Kidney tubule cell (primary cell): ENCODE measurements around the gene MUC7.
"Not testable (repeated sequence)": the region's sequence is repeated elsewhere in the genome, so short reads cannot be mapped to it uniquely, and the experiment has no call there.

Experiments used
- DNase-seq: peaks from one replicate; pipeline ENCODE4 v3.0.0-alpha.2; 2018; ENCODE audit warnings: low spot score

Gene MUC7

DNA sequence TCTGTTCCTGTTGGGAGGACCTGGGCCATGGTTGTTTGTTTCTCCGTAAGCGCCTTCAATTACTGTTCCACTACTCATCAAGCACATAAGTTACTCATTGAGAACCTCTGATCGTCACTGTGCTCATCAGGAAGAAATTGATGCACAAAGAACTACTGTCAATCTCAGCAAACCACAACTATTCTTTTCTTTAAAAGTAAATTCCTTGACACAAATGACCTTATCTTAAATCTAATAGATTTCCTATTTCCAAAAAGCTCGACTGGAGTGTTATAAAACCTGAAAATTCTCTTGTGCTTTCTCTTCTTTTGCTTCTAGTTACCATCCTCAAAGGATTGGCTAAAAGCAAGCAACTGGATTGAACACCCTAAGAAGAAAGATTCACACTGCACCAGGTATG is at the start of gene MUC7:
Gene MUC7, plus strand, starts transcription at position 301 of the 400 bp plus-strand sequence. CDS start 1,825 bp downstream, outside the sequence.
- peak; percentile 12 for DNase-seq

DNA sequence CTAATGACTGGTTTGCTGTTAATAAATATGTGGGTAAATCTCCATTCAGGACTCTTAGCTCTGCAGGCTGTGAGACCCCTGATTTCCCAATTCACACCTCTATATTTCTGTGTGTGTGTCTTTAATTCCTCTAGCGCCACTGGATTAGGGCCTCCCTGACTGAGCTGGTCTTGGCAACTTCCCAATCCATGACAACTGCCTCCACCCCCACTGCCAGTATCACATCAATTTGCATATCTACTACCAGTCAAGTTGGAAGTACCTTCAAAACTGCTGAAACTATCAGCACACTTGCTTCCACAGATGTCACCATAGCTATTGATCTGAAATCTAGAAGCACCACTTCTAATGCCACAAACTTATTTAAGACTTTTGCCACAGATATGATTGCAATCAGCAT is 46.7 kb upstream of the MUC7 start:
- no peak for DNase-seq

DNA sequence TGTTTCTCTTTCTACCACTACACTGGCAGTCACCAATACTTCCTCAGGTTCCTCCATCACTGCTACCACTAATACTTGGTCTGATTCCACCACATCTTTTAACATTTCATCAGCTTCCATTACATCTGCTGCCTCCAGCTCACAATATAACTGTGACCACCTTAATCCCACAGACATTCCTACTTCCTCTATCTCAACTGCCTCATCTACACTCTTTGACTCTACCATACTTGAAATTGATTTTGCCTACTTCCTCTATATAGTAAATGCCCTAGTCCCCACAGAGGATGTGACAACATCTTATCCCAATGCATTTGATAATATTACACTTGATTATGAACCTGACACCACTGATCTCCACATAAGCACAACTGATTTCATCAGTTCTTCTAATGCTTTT is 45.2 kb upstream of the MUC7 start:
- no peak for DNase-seq

DNA sequence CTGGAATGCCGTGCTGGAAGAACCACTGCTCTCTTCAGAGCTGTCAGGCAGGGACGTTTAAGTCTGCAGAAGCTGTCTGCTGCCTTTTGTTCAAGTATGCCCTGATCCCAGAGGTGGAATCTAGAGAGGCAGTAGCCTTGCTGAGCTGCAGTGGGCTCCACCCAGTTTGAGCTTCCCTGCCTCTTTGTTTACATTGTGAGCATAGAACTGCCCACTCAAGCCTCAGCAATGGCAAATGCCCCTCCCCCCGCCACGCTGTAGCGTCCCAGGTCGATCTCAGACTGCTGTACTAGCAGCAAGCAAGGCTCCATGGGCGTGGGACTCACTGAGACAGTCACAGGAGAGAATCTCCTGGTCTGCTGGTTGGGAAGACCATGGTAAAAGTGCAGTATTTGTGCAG is 34.8 kb upstream of the MUC7 start:
- DNase-seq: no peak

DNA sequence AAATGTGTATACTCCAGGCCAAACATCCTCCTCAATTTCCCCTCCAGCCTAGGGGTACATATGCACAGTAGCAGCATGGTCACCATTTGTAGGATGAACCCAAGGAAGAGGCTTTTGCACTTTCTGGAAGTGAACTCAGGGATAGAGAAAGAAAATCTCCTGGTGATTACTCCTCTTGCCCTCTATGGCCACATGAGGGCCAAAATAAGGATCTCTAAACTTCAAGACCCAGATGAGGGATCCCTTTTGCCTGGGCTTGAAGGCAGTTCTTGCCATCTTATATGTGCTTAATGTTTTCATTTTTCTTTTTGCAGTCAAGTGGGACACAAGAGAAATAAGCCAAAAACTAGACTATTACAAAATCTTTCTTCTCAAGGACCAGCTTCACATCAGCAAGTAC is 29.5 kb upstream of the MUC7 start:
- DNase-seq: no peak

DNA sequence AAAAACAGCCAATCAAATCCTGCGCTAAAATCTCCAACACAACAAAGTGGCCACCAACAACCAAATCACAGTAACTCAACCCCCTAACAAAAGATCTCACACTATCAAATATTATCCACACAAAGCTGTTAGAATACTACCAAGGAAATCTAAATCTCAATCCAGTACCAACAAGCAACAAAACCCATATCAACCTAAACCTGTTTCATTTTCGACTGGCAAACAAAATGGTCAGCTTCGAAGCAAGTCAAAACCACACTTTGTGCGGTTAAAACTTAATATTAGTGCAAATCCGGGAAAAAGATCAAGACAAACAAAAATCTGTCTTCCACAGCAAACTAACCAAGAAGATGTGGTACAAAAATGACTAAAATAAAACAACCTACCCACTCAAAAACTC is 28.7 kb upstream of the MUC7 start:
- DNase-seq: no peak

DNA sequence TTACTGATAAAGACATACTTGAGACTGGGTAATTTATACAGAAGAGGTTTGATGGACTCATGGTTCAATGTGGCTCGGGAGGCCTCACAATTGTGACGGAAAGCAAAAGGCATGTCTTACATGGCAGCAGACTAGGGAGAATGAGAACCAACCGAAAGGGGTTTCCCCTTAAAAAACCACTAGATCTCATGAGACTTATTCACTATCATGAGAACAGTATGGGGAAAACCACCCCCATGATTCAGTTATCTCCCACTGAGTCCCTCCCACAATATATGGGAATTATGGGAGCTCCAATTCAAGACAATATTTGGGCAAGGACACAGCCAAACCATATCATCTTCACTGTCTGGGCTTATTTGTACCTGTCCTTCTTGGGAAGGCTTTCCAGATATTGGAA is 22.8 kb upstream of the MUC7 start:
- no peak for DNase-seq

DNA sequence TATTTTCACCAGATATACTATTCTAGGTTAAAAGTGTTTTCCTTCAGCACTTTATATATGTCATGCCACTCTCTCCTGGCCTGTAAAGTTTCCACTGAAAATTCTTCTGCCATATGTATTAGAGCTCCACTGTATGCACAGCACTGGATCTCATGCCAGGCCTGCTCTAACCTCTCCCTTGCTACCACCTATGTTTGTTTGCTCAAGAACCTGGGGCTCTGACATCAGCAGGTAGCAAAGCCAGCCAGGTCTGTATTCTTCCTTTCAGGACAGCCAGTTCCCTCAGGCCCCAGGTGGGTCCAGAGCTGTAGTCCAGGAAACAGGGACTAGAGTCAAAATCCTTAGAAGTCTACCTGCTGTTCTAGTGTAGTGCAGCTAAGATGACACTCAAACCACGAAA is 19.1 kb upstream of the MUC7 start:
- DNase-seq: no peak

DNA sequence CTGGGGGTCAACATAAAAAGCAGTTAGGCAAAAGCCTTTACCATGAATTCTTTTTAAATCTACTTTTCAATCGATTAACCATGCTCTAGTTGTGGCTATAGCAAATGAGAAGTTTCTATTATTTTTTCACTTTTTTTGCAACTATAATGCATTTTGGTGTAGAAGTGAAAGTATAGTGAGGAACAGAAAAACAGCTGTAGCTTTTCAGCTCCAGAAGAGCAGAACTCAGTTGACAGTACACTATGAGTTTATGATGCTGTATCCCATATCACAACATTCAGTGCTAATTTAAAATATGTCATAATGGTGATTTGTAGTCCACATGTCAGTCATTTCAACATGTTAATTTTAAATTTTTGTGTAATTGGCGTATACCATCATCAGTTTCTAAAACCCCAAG is 8.7 kb upstream of the MUC7 start:
- DNase-seq: no peak

DNA sequence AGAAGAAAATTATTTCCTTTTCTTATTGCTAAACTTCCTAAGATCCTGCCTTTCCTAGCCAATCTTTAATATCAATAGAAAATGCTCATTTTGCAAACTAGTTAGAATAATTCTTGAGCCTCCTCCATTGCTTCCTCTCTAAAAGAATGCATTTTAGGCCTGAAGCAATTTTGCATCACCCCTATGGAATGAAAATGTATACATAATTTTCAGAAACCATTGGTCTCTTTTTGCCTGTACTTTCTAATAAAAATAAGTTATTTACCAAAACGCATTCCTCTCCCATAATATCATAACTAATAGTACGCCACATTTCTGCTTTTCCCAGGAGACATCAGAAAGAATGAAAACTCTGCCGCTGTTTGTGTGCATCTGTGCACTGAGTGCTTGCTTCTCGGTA is 1.7 kb downstream of the MUC7 start:
- no peak for DNase-seq

DNA sequence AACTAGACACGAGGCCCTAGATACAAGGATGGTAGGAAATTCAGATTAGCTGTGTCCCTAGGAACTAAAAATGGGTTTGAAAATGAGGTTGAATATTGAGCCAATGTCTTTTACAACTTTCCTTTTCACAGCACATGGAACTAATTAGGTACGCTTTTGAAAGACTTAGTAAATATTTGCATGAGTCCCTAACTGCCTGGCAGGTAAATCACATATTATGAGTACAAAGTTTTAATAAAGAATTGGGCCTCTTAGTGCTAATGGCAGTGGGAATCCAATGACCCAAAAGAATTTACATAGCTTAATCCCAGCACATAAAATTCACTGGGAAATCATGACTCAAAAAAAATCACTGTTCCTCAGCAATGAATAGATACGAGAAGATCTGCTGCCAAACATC is 16.8 kb downstream of the MUC7 start:
- DNase-seq: no peak

DNA sequence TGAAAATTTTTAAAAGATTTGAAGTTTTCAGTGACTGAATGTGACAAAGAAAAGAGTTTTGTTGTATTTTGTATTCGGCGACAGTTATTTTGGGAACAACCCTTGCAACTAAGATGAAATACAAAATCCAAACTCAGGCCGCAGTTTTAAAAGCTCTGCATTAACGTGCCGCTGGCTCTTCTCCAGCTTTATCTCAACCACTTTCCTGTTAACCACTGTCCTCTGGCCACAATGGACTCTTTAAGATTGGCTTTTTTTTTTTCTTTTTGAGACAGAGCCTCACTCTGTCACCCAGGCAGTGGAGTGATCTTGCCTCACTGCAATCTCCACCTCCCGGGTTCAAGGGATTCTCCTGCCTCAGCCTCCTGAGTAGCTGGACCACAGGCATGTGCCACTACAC is 24.2 kb downstream of the MUC7 start:
- no peak for DNase-seq

DNA sequence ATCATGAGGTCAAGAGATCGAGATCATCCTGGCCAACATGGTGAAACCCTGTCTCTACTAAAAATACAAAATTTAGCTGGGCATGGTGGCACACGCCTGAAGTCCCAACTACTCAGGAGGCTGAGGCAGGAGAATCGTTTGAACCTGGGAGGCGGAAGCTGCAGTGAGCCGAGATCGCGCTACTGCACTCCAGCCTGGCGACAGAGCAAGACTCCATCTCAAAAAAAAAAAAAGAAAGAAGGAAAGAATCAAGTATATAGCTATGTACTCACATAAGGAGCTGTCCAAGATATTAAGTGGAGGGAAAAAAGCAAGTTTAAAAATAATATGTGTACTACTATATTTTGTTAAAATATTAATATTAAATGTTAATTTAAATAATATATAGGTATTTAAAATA is 29.8 kb downstream of the MUC7 start:
- DNase-seq: not testable (repeated sequence)

DNA sequence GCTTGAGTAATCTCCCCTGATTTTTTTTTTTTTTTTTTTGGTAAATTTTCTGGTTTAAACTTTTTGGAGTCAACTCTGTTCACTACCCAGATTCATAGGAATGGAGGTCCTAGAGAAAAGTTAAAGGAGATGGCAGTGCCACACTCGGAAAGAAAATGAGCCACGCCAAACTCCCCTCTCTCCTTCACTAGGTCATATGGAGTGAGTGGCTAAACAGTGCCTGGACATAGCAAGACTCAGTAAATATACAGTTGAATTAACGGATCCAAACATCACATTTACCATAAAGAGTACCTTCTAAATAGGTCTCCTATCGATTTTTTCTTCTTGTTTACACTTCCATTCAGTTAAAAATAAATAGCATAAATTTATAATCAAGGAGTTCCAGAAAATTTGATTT is 32.7 kb downstream of the MUC7 start:
- no peak for DNase-seq

DNA sequence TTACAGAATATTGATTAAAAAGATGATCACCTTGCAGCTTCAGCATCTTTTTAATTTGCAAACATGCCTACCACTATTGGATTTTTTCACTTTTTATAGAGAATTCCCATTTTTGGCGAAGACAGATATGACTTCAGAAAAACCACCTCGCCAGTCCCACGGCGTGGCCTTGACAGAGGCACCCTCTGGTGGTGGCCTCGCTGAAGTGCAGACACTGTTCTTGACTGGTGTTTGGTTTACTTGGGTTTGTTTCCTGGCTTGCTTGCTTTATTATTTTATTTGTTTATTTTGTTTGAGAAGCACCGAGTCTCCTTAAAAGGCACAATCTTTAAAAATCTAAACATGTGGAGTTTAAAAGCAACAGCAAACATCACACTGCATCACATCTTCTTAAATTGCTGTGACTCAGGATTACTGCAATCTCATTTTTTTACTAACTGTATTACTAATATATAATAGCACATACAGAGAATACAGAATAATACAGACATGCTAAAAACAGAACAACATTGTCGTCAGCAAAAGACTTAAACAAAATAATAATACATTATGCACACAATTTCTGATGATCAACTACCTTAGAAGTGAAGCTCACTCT is 33.3 kb downstream of the MUC7 start:
- DNase-seq: peak; percentile 47

DNA sequence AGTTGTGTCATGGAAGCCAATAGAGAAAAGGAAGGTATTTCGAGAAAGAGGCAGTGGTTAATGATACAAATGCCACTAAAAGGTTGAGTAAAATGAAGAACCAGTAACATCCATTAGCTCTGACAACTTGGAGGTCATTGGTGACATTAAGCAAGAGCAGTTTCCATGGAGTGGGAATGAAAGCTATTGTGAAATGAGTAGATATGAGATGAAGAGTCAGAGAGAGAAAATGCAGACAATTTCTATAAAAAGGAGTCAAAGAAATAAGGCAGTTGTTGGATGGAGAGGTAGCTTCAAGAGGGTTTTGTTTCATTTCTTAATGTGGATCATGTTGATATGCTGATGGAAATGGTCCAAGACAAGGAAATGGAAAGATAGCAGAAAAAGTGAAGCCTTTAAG is 36.8 kb downstream of the MUC7 start:
- DNase-seq: no peak

DNA sequence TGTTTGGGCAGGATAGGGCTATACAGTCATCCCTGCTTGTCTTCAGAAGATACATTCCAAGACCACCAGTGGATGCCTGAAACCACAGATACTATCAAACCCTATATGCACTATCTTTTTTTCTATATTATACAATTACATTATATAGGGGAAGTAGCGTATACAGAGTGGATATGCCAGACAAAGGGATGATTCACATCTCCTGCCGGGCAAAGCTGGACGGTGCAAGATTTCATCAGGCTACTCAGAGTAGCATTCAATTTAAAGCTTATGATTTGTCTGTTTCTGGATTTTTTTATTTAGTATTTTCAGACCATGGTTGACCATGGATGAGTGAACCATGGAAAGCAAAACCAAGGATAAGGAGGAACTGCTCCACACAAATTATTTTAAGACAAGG is 39.4 kb downstream of the MUC7 start:
- no peak for DNase-seq

DNA sequence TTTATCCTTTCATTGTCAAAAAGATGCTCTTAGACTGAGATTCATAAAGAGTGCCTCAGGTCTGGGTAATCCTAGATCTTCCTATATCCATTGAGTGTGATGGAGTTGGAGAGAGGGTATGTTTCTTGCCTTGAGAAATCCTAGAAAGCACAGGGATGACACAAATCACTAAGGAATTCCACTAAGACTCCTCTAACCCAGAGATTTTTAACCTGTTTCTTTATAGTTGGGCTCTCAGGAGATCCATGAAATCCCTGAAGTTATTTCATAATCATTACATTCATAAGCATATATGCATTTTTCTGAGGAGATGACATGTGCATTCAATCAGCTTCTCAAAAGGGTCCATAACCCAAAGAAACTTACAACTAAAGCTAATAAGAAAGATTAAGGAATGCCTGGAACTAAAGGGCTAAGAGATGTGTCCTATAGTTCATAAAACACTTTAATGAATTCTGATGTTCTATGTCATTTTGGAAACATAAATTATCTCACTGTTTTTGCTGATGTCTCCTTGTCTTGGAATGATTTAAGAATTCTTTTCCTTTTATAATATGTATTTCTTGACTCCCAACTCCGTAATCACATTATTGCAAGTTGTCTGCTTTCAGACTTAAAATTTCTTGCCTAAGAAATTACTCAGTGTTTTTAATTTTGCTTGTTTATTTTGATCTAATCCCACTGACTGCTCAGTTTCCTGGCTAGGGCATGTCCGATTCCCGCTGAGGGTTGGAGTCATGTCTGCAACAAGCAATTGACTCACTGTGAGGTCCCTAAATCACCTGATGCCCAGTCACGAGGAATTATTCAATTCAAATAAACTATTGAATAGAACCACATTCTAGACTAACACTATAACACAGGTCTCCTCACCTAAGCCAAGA is 43.6 kb downstream of the MUC7 start:
- peak; percentile 9 for DNase-seq

DNA sequence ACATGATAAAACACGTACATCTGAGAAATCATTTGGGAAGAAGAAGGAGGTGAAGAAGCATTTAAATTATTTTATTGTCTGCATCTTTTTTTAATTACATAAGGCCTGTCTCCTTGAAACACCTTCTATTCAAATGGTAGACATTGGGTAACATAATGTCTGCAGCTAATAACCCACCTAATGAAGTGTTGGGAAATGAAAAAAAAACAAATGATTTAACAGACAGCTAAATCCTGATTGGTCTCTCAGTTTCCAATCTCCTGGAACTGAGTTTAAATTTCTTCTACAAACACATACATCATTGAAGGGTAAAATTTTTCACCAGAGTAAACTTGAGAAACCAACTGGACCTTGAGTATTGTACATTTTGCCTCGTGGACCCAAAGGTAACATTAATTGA is 46.3 kb downstream of the MUC7 start, which contains the start of gene AMTN:
Gene AMTN, plus strand, starts transcription at position 301 of the 400 bp plus-strand sequence. CDS start 209 bp downstream, outside the sequence.
- DNase-seq: no peak

DNA sequence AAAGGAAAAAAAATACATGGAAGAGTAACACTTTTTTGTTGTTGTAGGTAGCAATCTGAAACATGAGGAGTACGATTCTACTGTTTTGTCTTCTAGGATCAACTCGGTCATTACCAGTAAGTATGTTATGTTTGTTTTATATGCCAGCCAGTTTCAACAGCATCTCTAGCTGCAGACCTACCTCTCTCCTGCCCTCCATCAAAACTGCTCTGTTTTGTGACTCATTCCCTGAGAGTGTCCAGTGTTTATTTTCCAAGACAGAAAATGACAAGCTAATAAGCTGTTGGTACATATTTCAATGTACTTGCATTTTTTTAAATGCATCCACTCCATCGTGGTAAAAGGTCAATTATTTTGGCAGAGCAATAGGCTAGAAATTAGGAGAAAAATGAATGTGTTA is 46.7 kb downstream of the MUC7 start:
- no peak for DNase-seq

DNA sequence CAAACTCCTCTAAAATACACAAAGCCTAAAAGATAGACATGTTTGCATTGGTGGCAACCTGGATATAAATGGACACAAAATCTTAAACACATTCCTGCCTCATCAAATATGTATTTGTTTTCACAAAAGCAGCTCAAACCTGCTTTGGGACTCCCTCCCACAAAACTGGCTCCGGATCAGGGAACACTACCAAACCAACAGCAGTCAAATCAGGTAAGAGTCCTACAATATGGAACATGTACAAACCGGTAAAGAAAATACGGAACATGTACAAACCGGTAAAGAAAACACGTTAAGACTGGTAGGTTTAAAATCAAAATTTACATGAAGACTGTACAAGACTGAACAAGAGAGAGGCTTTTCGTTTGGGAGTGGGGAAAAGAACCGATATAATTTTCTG is 50.6 kb downstream of the MUC7 start:
- no peak for DNase-seq

DNA sequence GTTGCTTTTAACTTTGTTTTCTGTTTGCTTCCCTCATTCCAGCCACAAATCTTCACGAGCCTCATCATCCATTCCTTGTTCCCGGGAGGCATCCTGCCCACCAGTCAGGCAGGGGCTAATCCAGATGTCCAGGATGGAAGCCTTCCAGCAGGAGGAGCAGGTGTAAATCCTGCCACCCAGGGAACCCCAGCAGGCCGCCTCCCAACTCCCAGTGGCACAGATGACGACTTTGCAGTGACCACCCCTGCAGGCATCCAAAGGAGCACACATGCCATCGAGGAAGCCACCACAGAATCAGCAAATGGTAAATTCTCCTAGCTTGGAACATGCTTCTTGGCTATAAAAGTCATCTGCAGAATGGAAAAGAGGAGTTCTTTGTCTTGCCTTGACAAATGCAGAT is 59.0 kb downstream of the MUC7 start:
- DNase-seq: no peak

DNA sequence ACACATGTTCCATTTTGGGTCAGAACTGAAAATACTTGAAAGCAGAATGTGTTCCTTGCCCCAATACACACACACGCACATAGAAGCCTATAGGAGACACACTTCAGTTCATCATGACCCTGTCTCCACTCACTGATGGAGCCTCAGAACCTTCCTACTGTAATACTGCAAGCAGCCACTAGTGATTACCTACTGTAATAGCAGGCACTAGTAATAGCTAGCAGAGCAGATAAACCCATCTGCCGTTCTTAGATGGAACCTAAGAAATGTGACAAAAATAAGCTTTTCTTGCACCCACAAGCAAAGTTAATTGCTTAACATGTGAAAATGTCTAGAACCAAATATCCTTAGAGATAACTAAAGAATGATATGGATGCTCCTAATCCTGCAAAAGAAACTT is 60.0 kb downstream of the MUC7 start:
- DNase-seq: no peak
